CD14-positive monocyte (primary cell): Measurements from ENCODE around the gene C5orf22. TPM values are rescaled to one million over a fixed set of nuclear protein-coding genes. Genes with fewer than 3 reads are reported as not detected.

Source experiments
- DNase-seq, 3 donors: peaks; one replicate each; pipeline ENCODE4 v3.0.0-alpha.2; 2011 to 2022
- H2AFZ ChIP-seq: 2 replicates; pipeline ENCODE4 v1.6.0; 2012; ENCODE audit warnings: mild to moderate bottlenecking, low read depth, low read length, inconsistent platforms; ENCODE audit not compliant: insufficient read depth, poor library complexity, severe bottlenecking
- H3K27ac ChIP-seq, 2 donors: 1 replicate in 1 of 2; 2 replicates in 1 of 2; pipeline ENCODE4 v1.5.1; 2012 to 2013; ENCODE audit warnings: low read length in 2 of 2, control low read depth in 1 of 2, inconsistent platforms in 1 of 2, low read depth in 1 of 2, mild to moderate bottlenecking in 1 of 2
- H3K27me3 ChIP-seq, 2 donors: one replicate each; pipeline versions ENCODE4 v1.6.0 to v1.6.1; 2011 to 2013; ENCODE audit warnings: low read length in 2 of 2; ENCODE audit not compliant: control insufficient read depth in 2 of 2, insufficient read depth in 2 of 2
- H3K36me3 ChIP-seq, 2 donors: replicated peaks in 1 of 2; 1 replicate in 1 of 2; 2 replicates in 1 of 2; pipeline versions ENCODE4 v1.5.1 to v1.6.1; 2012 to 2013; ENCODE audit warnings: low read length in 2 of 2, control low read depth in 1 of 2, inconsistent platforms in 1 of 2, mild to moderate bottlenecking in 1 of 2; ENCODE audit not compliant: insufficient read depth in 2 of 2, control insufficient read depth in 1 of 2
- H3K4me1 ChIP-seq, 2 donors: 1 replicate in 1 of 2; 2 replicates in 1 of 2; pipeline versions ENCODE4 v1.5.1 to v1.6.1; 2012 to 2013; ENCODE audit warnings: low read length in 2 of 2, control low read depth in 1 of 2, inconsistent platforms in 1 of 2, mild to moderate bottlenecking in 1 of 2, moderate library complexity in 1 of 2; ENCODE audit not compliant: insufficient read depth in 2 of 2, control insufficient read depth in 1 of 2
- H3K4me2 ChIP-seq: replicated peaks from 2 replicates; pipeline ENCODE3; 2012; ENCODE audit warnings: low read length, moderate library complexity, mild to moderate bottlenecking; ENCODE audit not compliant: poor library complexity, severe bottlenecking; ENCODE audit errors: extremely low read depth
- H3K4me3 ChIP-seq, 3 experiments: fragments of 200-600 bp in 1 of 3; sonication (generic) in 1 of 3; replicated peaks in 1 of 3; 1 replicate in 2 of 3; 2 replicates in 1 of 3; pipeline ENCODE4 v1.5.1; 2011 to 2013; ENCODE audit warnings: low read length in 3 of 3, mild to moderate bottlenecking in 3 of 3, control low read depth in 2 of 3, low read depth in 2 of 3, inconsistent platforms in 1 of 3, moderate library complexity in 1 of 3
- H3K79me2 ChIP-seq: 2 replicates; pipeline ENCODE4 v1.6.0; 2012; ENCODE audit warnings: mild to moderate bottlenecking, control low read depth, inconsistent platforms, low read length, moderate library complexity; ENCODE audit not compliant: insufficient read depth
- H3K9ac ChIP-seq: 2 replicates; pipeline ENCODE4 v1.6.0; 2017; ENCODE audit warnings: low read length, mild to moderate bottlenecking; ENCODE audit not compliant: insufficient read depth, poor library complexity, severe bottlenecking
- H3K9me3 ChIP-seq, 2 donors: replicated peaks in 1 of 2; 1 replicate in 1 of 2; 2 replicates in 1 of 2; pipeline versions ENCODE4 v1.5.1 to v1.6.1; 2012 to 2013; ENCODE audit warnings: low read length in 2 of 2, control low read depth in 1 of 2; ENCODE audit not compliant: control insufficient read depth in 1 of 2, insufficient read depth in 1 of 2
- H4K20me1 ChIP-seq: 2 replicates; pipeline ENCODE4 v1.6.0; 2012; ENCODE audit warnings: mild to moderate bottlenecking, low read length, control low read depth, moderate library complexity; ENCODE audit not compliant: insufficient read depth
- H3K27ac Mint-ChIP-seq, 7 donors: one replicate each; pipeline ENCODE4 v1.8.0; 2020; ENCODE audit warnings: mild to moderate bottlenecking in 7 of 7, mixed read lengths in 7 of 7, moderate library complexity in 6 of 7, inconsistent platforms in 2 of 7
- H3K27me3 Mint-ChIP-seq, 3 donors: one replicate each; pipeline ENCODE4 v1.8.0; 2021 to 2022; ENCODE audit warnings: low read depth in 3 of 3, mild to moderate bottlenecking in 3 of 3, mixed read lengths in 3 of 3, moderate library complexity in 3 of 3, inconsistent platforms in 1 of 3
- H3K36me3 Mint-ChIP-seq, 2 donors: one replicate each; pipeline ENCODE4 v1.8.0; 2020; ENCODE audit warnings: mixed read lengths in 2 of 2, inconsistent platforms in 1 of 2, mild to moderate bottlenecking in 1 of 2
- H3K4me1 Mint-ChIP-seq: one replicate; pipeline ENCODE4 v1.8.0; 2020; ENCODE audit warnings: mild to moderate bottlenecking, mixed read lengths
- H3K4me3 Mint-ChIP-seq, 2 donors: one replicate each; pipeline ENCODE4 v1.8.0; 2020; ENCODE audit warnings: mild to moderate bottlenecking in 2 of 2, mixed read lengths in 2 of 2, moderate library complexity in 1 of 2
- H3K9me3 Mint-ChIP-seq, 7 donors: one replicate each; pipeline ENCODE4 v1.8.0; 2020 to 2022; ENCODE audit warnings: mixed read lengths in 7 of 7, mild to moderate bottlenecking in 6 of 7, moderate library complexity in 6 of 7, inconsistent platforms in 2 of 7
- CTCF ChIP-seq: fragments of 200-600 bp; IDR thresholded peaks from one replicate; pipeline ENCODE4 v1.8.0; 2022; ENCODE audit warnings: antibody characterized with exemption, mild to moderate bottlenecking
- WGBS: methylation state at CpG from one replicate; pipeline ENCODE4 v1.1.5; 2013; ENCODE audit warnings: missing lambda C conversion rate; ENCODE audit not compliant: insufficient coverage; 5-methylcytosine and 5-hydroxymethylcytosine counted together
- intact Hi-C, 2 donors: fragments of 100-400 bp; cut with micrococcal nuclease; formaldehyde crosslinking; loops; one replicate each; pipeline versions ENCODE4 v1.15.0 to v1.15.1; 2023
- polyA plus RNA-seq, 3 donors: library from polyadenylated mRNA; depleted of rRNA in 1 of 3; unstranded in 2 of 3; stranded (reverse) in 1 of 3; fragments of 300-500 nt in 2 of 3; fragments of >200 nt in 1 of 3; fragmentation: Illumina TruSeq in 2 of 3; gene quantifications; 1 replicate in 2 of 3; 2 replicates in 1 of 3; pipeline ENCODE4 v1.2.3, GENCODE V29; 2012 to 2021

C5orf22 gene
- polyA plus RNA-seq, 3 donors = 5.8 to 20.2 (median 19.9) TPM

DNA sequence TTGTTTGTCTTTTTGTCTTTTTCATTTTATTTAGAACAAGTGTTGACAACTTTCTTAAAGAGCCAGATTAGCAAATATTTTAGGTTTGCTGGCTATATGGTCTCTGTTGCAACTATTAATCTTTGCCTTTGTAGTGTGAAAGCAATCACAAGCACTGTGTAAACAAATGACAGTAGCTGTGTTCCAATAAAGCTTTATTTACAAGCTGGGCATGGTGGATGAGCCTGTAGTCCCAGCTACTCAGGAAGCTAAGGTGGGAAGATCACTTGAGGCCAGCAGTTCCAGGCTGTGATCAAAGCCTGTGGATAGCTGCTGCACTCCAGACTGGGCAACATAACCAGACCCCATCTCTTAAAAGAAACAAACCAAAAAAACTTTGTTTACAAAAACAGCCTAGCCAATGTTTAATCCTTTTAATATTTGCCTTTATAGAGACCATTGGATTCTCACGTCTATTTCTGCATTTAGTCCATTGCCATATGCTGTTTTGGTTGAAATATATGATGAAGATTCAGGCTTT, 2.5 kb downstream of the C5orf22 start:
- Histone ChIP-seq H3K27ac (no peak overlapping the region), H2AFZ (no peak overlapping the region), H3K9me3 (no peaks in the 10 kb centered on the region), H3K4me1 (peaks cover 21 to 27% of the 10 kb centered on the region in 2 donors), H4K20me1 (peaks cover 13% of the 10 kb centered on the region), H3K4me2 (no peak overlapping the region), H3K9ac (no peak overlapping the region), H3K36me3 (peaks cover 49 to 59% of the 10 kb centered on the region in 2 donors), H3K27me3 (no peaks in the 10 kb centered on the region), H3K4me3 (no peak overlapping the region), H3K79me2 (peaks cover 51% of the 10 kb centered on the region)
- WGBS = 100% methylated on average over 1 of the region's 1 CpG
- Mint-ChIP-seq H3K9me3 (no peaks in the 10 kb centered on the region), H3K4me1 (peaks cover 33% of the 10 kb centered on the region), H3K27me3 (no peaks in the 10 kb centered on the region), H3K4me3 (no peak overlapping the region), H3K36me3 (peaks cover 36 to 52% of the 10 kb centered on the region in 2 donors), H3K27ac (peak overlapping the region in 1 of 7 donors; percentile 15)
- no peak for DNase-seq
- intact Hi-C loops = no loop called here
- no peak for TF ChIP-seq CTCF

DNA sequence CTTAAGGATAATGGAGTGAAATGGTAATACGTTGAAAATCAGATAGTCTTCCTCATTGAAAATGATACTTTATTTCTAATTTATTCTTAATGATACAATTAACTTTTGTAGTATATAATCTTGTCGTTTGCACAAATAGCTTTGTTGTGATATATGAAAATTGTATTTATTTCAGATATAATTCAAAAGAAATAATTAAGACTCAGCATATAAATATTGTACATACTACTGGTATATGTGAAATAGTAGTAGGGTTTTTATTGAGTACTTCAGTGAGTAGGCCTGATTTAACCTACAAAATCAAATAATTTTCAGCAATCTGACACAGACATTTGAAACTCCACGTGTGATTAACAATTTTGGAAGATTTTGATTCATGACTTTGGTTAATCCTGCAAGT, 4.8 kb downstream of the C5orf22 start:
- Histone ChIP-seq H3K4me3 (no peak overlapping the region), H3K4me1 (peaks cover 12 to 15% of the 10 kb centered on the region in 2 donors), H3K9ac (no peak overlapping the region), H3K27me3 (no peaks in the 10 kb centered on the region), H3K9me3 (no peaks in the 10 kb centered on the region), H3K4me2 (no peak overlapping the region), H2AFZ (no peak overlapping the region), H3K27ac (no peak overlapping the region), H3K79me2 (peaks cover 28% of the 10 kb centered on the region), H4K20me1 (peaks cover 13% of the 10 kb centered on the region), H3K36me3 (peaks cover 70 to 82% of the 10 kb centered on the region in 2 donors)
- TF ChIP-seq CTCF = no peak
- H3K4me1 Mint-ChIP-seq = peaks cover 18% of the 10 kb centered on the region
- no peak for DNase-seq
- peaks cover 53 to 70% of the 10 kb centered on the region in 2 donors for H3K36me3 Mint-ChIP-seq
- H3K9me3 Mint-ChIP-seq = no peaks in the 10 kb centered on the region
- intact Hi-C loops = no loop called here
- H3K27ac Mint-ChIP-seq = peak overlapping the region in 1 of 7 donors; percentile 10
- no CpG with 5 or more reads among the region's 3 CpGs for WGBS
- H3K27me3 Mint-ChIP-seq = no peaks in the 10 kb centered on the region
- no peak overlapping the region for H3K4me3 Mint-ChIP-seq
